Measurements from ENCODE around the gene ELOA2. TPM values are rescaled to one million over a fixed set of nuclear protein-coding genes. Genes with fewer than 3 reads are reported as not detected.
"Not testable (repeated sequence)": the region's sequence is repeated elsewhere in the genome, so short reads cannot be mapped to it uniquely, and the experiment has no call there.

The ELOA2 gene
- total RNA-seq, 1 experiment from 2014 or later, result not detected

DNA sequence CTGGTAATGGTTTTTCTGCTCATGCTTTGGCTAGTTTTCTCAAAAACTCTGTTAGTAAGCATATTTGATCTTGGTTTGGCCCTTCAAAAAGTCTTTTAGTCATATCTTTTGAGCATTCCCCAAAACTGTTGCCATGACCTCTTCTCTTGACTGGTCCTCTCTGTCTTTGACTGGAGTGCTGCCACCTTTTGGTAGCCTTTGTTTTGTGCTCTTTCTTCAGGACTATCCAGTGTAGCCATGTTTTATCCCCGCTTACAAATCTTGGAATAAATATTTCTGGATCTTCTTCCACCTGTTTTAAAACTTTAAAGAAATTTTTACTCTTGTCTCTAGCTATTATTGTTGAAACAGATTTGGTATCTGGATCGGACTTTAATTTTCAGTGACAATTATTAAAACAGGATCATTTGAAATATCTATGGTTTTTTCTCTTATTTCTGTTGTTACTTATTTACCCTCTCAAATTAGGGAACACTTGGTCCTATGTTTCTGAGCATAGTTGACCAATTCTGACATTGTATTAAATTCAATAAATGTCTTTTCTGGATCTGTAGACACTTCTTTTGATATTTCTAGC, 965 bp upstream of the ELOA2 start:
- CTCF ChIA-PET, result no interaction called here
- Histone ChIP-seq H3K27ac (ENCODE audit: low read length) (no peak overlapping the region), H3K9me2 (replicated peaks; ENCODE audit: low read length) (no peaks in the 10 kb centered on the region), H3K9ac (ENCODE audit: low read length) (no peak overlapping the region), H3K36me3 (ENCODE audit: low read depth, low read length) (no peaks in the 10 kb centered on the region), H3K4me3 (ENCODE audit: low read length) (no peak overlapping the region), H4K20me1 (ENCODE audit: low read length) (no peaks in the 10 kb centered on the region), H3F3A (ENCODE audit: low read length, unreplicated experiment) (no peaks in the 10 kb centered on the region), H2AFZ (ENCODE audit: low read length) (no peak overlapping the region), H3K4me1 (ENCODE audit: insufficient read depth, low read length) (no peaks in the 10 kb centered on the region), H3K4me2 (ENCODE audit: low read length) (no peak overlapping the region), H3K27me3 (ENCODE audit: low read length) (no peaks in the 10 kb centered on the region), H3K9me3 (ENCODE audit: low read length) (no peaks in the 10 kb centered on the region), H3K79me2 (ENCODE audit: low read length) (no peaks in the 10 kb centered on the region)
- intact Hi-C loops (cut with micrococcal nuclease), result no loop called here
- TF ChIP-seq, protein P1, sequence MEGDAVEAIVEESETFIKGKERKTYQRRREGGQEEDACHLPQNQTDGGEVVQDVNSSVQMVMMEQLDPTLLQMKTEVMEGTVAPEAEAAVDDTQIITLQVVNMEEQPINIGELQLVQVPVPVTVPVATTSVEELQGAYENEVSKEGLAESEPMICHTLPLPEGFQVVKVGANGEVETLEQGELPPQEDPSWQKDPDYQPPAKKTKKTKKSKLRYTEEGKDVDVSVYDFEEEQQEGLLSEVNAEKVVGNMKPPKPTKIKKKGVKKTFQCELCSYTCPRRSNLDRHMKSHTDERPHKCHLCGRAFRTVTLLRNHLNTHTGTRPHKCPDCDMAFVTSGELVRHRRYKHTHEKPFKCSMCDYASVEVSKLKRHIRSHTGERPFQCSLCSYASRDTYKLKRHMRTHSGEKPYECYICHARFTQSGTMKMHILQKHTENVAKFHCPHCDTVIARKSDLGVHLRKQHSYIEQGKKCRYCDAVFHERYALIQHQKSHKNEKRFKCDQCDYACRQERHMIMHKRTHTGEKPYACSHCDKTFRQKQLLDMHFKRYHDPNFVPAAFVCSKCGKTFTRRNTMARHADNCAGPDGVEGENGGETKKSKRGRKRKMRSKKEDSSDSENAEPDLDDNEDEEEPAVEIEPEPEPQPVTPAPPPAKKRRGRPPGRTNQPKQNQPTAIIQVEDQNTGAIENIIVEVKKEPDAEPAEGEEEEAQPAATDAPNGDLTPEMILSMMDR (conservative IDR thresholded peaks at IDR 0.05; ENCODE audit: low read depth, low read length), result peak; percentile 59
- TF ChIP-seq EZH2phosphoT487 (IDR thresholded peaks at IDR 0.05; ENCODE audit: borderline replicate concordance, low read length) (no peak), EZH2 (IDR thresholded peaks at IDR 0.05; ENCODE audit: low read length, unreplicated experiment) (no peak)
- peak; percentile 62 for ATAC-seq
- peak; percentile 49 for DNase-seq
- BruUV-seq (replicated peaks), result no TSS peak
- POLR2A ChIA-PET (ENCODE audit: unreplicated experiment), result no interaction called here

- CTCF ChIA-PET; intact Hi-C loops (cut with micrococcal nuclease); ATAC-seq: not testable (repeated sequence)
These were observed 830 bp downstream of the ELOA2 start for GRCh38 chr18:47034591-47034990.

DNA sequence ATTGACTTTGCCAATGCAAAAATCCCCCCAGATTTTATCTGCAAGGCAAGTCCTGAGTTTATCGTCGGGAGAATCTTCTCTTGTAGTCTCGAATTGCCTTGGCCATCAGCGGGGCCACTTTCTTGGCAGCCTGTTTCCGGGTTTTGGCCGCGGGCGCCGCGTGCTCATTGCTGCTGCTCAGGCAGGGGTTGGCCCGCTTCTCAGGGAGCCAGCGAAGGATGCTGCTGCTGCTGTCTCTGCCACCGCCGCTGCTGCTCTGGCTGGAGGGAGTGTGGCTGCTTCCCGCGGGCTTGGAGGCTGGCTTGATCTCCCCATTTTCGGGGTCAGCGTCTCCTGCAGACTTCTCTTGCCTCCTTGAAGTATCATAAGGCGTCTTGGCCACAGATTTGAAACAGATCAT, 2.5 kb downstream of the ELOA2 start:
- Histone ChIP-seq H3K4me3 (ENCODE audit: low read length) (no peak overlapping the region), H3K9me2 (replicated peaks; ENCODE audit: low read length) (no peaks in the 10 kb centered on the region), H3K9ac (ENCODE audit: low read length) (no peak overlapping the region), H3K27me3 (ENCODE audit: low read length) (no peaks in the 10 kb centered on the region), H3F3A (ENCODE audit: low read length, unreplicated experiment) (no peaks in the 10 kb centered on the region), H3K36me3 (ENCODE audit: low read depth, low read length) (no peaks in the 10 kb centered on the region), H3K9me3 (ENCODE audit: low read length) (no peaks in the 10 kb centered on the region), H3K4me1 (ENCODE audit: insufficient read depth, low read length) (no peaks in the 10 kb centered on the region), H3K79me2 (ENCODE audit: low read length) (no peaks in the 10 kb centered on the region), H3K4me2 (ENCODE audit: low read length) (no peak overlapping the region), H2AFZ (ENCODE audit: low read length) (no peak overlapping the region), H4K20me1 (ENCODE audit: low read length) (no peaks in the 10 kb centered on the region), H3K27ac (ENCODE audit: low read length) (no peak overlapping the region)
- no TSS peak for BruUV-seq (replicated peaks)
- POLR2A ChIA-PET (ENCODE audit: unreplicated experiment), result no interaction called here
- no peak for ATAC-seq
- TF ChIP-seq EZH2 (IDR thresholded peaks at IDR 0.05; ENCODE audit: low read length, unreplicated experiment) (no peak), EZH2phosphoT487 (IDR thresholded peaks at IDR 0.05; ENCODE audit: borderline replicate concordance, low read length) (no peak)
- TF ChIP-seq, protein P1 (conservative IDR thresholded peaks at IDR 0.05; ENCODE audit: low read depth, low read length), result no peak
- intact Hi-C loops (cut with micrococcal nuclease), result no loop called here
- no peak for DNase-seq
- CTCF ChIA-PET, result no interaction called here

More at GRCh38 chr18:47034591-47034990, 830 bp downstream of the ELOA2 start:
- H3K79me2 ChIP-seq (ENCODE audit: low read length); H3K9ac ChIP-seq (ENCODE audit: low read length); H3F3A ChIP-seq (ENCODE audit: low read length, unreplicated experiment); H3K4me1 ChIP-seq (ENCODE audit: insufficient read depth, low read length); BruUV-seq (replicated peaks); H2AFZ ChIP-seq (ENCODE audit: low read length); H3K4me2 ChIP-seq (ENCODE audit: low read length); POLR2A ChIA-PET (ENCODE audit: unreplicated experiment); H3K4me3 ChIP-seq (ENCODE audit: low read length); H3K36me3 ChIP-seq (ENCODE audit: low read depth, low read length); H3K27ac ChIP-seq (ENCODE audit: low read length); H3K27me3 ChIP-seq (ENCODE audit: low read length); H3K9me3 ChIP-seq (ENCODE audit: low read length); H4K20me1 ChIP-seq (ENCODE audit: low read length); DNase-seq; H3K9me2 ChIP-seq (replicated peaks; ENCODE audit: low read length): not testable (repeated sequence)

- H3F3A ChIP-seq (ENCODE audit: low read length, unreplicated experiment); POLR2A ChIA-PET (ENCODE audit: unreplicated experiment); H3K4me3 ChIP-seq (ENCODE audit: low read length); H3K79me2 ChIP-seq (ENCODE audit: low read length); H2AFZ ChIP-seq (ENCODE audit: low read length); H3K9me3 ChIP-seq (ENCODE audit: low read length); H3K4me1 ChIP-seq (ENCODE audit: insufficient read depth, low read length); DNase-seq; CTCF ChIA-PET; H4K20me1 ChIP-seq (ENCODE audit: low read length); ATAC-seq; H3K9me2 ChIP-seq (replicated peaks; ENCODE audit: low read length); BruUV-seq (replicated peaks); H3K27ac ChIP-seq (ENCODE audit: low read length); H3K36me3 ChIP-seq (ENCODE audit: low read depth, low read length); H3K4me2 ChIP-seq (ENCODE audit: low read length); intact Hi-C loops (cut with micrococcal nuclease); H3K9ac ChIP-seq (ENCODE audit: low read length); H3K27me3 ChIP-seq (ENCODE audit: low read length): not testable (repeated sequence)
These were observed 4.5 kb downstream of the ELOA2 start for GRCh38 chr18:47030887-47031286.

- intact Hi-C loops (cut with micrococcal nuclease); ATAC-seq; H3K4me2 ChIP-seq (ENCODE audit: low read length): not testable (repeated sequence)
These were observed 5.6 kb downstream of the ELOA2 start for GRCh38 chr18:47029684-47030353.

More at GRCh38 chr18:47029684-47030353, 5.6 kb downstream of the ELOA2 start:
- BruUV-seq (replicated peaks); H3K9ac ChIP-seq (ENCODE audit: low read length); H3K9me2 ChIP-seq (replicated peaks; ENCODE audit: low read length); H3K4me3 ChIP-seq (ENCODE audit: low read length); H3K27ac ChIP-seq (ENCODE audit: low read length); H3K4me1 ChIP-seq (ENCODE audit: insufficient read depth, low read length); H4K20me1 ChIP-seq (ENCODE audit: low read length); H3K36me3 ChIP-seq (ENCODE audit: low read depth, low read length); H3F3A ChIP-seq (ENCODE audit: low read length, unreplicated experiment); CTCF ChIA-PET; H3K27me3 ChIP-seq (ENCODE audit: low read length); H3K9me3 ChIP-seq (ENCODE audit: low read length); DNase-seq; H3K79me2 ChIP-seq (ENCODE audit: low read length); H2AFZ ChIP-seq (ENCODE audit: low read length); POLR2A ChIA-PET (ENCODE audit: unreplicated experiment): not testable (repeated sequence)
